Measurements from ENCODE around the gene CHD9NB.

The CHD9NB gene

GRCh38 chr16:53022374-53022773 lies 30.3 kb downstream of the CHD9NB start:
- peak; percentile 29 to 47 for DNase-seq

- no peak for DNase-seq
Observed at GRCh38 chr16:53018834-53019416, 33.8 kb downstream of the CHD9NB start.

GRCh38 chr16:53014287-53014686 lies 38.4 kb downstream of the CHD9NB start:
- no peak for DNase-seq

GRCh38 chr16:53007095-53007494 lies 45.6 kb downstream of the CHD9NB start:
- DNase-seq, result no peak

GRCh38 chr16:52997922-52998321 lies 54.8 kb downstream of the CHD9NB start:
- DNase-seq, result no peak

GRCh38 chr16:52994942-52995341 lies 57.8 kb downstream of the CHD9NB start:
- no peak for DNase-seq

- DNase-seq, result no peak
Observed at GRCh38 chr16:52993179-52993578, 59.5 kb downstream of the CHD9NB start.

- no peak for DNase-seq
Observed at GRCh38 chr16:52991572-52991971, 61.1 kb downstream of the CHD9NB start.
